Activated CD8-positive, alpha-beta T cell treated with anti-CD3 and anti-CD28 coated beads for 36 hours (primary cell): ENCODE data around the gene PROP1. TPM values are rescaled to one million over a fixed set of nuclear protein-coding genes. Genes with fewer than 3 reads are reported as not detected.

Source experiments
- ATAC-seq: fragments of 200-7000 bp; cut with Tn5 transposase; one replicate; pipeline ENCODE4 v1.10.0; 2021; ENCODE audit warnings: mild to moderate bottlenecking, moderate library complexity
- CTCF ChIA-PET: fragments of 350-600 bp; sonication (Branson Sonifier 250); formaldehyde crosslinking; loops from one replicate; lab custom pipeline; 2021; ENCODE audit warnings: antibody characterized with exemption; lab: Charles Lee
- POLR2A ChIA-PET: fragments of 350-600 bp; sonication (Branson Sonifier 250); formaldehyde crosslinking; loops from one replicate; lab custom pipeline; 2021; ENCODE audit warnings: antibody characterized with exemption; lab: Charles Lee
- DNase-seq: peaks from one replicate; pipeline ENCODE4 v3.0.0-alpha.2; 2020
- H3K27ac Mint-ChIP-seq: one replicate; pipeline ENCODE4 v1.8.0; 2021; ENCODE audit warnings: mild to moderate bottlenecking, mixed read lengths
- H3K27me3 Mint-ChIP-seq: one replicate; pipeline ENCODE4 v1.8.0; 2021; ENCODE audit warnings: mixed read lengths
- H3K36me3 Mint-ChIP-seq: one replicate; pipeline ENCODE4 v1.8.0; 2021; ENCODE audit warnings: low read depth, mixed read lengths
- H3K4me1 Mint-ChIP-seq: one replicate; pipeline ENCODE4 v1.8.0; 2021; ENCODE audit warnings: low read depth, mixed read lengths
- H3K4me3 Mint-ChIP-seq: one replicate; pipeline ENCODE4 v1.8.0; 2021; ENCODE audit warnings: mild to moderate bottlenecking, moderate library complexity, mixed read lengths
- H3K9me3 Mint-ChIP-seq: one replicate; pipeline ENCODE4 v1.8.0; 2021; ENCODE audit warnings: mixed read lengths
- CTCF ChIP-seq: fragments of 200-600 bp; IDR thresholded peaks from one replicate; pipeline ENCODE4 v1.8.0; 2022; ENCODE audit warnings: antibody characterized with exemption, mild to moderate bottlenecking
- intact Hi-C: fragments of 100-400 bp; cut with micrococcal nuclease; formaldehyde crosslinking; loops from one replicate; pipeline ENCODE4 v1.10.0; 2022
- total RNA-seq, 2 experiments: library from RNA; stranded (reverse); gene quantifications; one replicate each; pipeline ENCODE4 v1.2.3, GENCODE V29; 2021

PROP1 gene
- total RNA-seq, 2 experiments from 2014 or later: not detected

GRCh38 chr5:177997846-177998245 lies 1.8 kb upstream of the PROP1 start:
- intact Hi-C loops: no loop called here
- Mint-ChIP-seq H3K4me1 (no peaks in the 10 kb centered on the region), H3K27me3 (peaks cover 14% of the 10 kb centered on the region), H3K27ac (no peak overlapping the region), H3K36me3 (no peaks in the 10 kb centered on the region), H3K4me3 (no peak overlapping the region), H3K9me3 (no peaks in the 10 kb centered on the region)
- TF ChIP-seq CTCF: no peak
- CTCF ChIA-PET: no interaction called here
- ATAC-seq (no peak), DNase-seq (no peak)
- POLR2A ChIA-PET: no interaction called here

- CTCF ChIA-PET: no interaction called here
- intact Hi-C loops: no loop called here
- no peak for ATAC-seq
These were observed 1.3 kb upstream of the PROP1 start for GRCh38 chr5:177997319-177997670.

GRCh38 chr5:177996660-177997318 lies 747 bp upstream of the PROP1 start:
- CTCF ChIA-PET: no interaction called here

More at GRCh38 chr5:177997319-177997670, 1.3 kb upstream of the PROP1 start:
- Mint-ChIP-seq H3K4me1 (no peaks in the 10 kb centered on the region), H3K9me3 (no peaks in the 10 kb centered on the region), H3K27ac (no peak overlapping the region), H3K36me3 (no peaks in the 10 kb centered on the region), H3K4me3 (no peak overlapping the region), H3K27me3 (peaks cover 13% of the 10 kb centered on the region)
- peak; percentile 13 for DNase-seq
- POLR2A ChIA-PET: no interaction called here
- TF ChIP-seq CTCF: no peak

GRCh38 chr5:177994561-177995190 lies 1.4 kb downstream of the PROP1 start:
- Mint-ChIP-seq H3K4me1 (no peaks in the 10 kb centered on the region), H3K27ac (no peak overlapping the region), H3K27me3 (peaks cover 19% of the 10 kb centered on the region), H3K36me3 (no peaks in the 10 kb centered on the region), H3K4me3 (no peak overlapping the region), H3K9me3 (no peaks in the 10 kb centered on the region)
- intact Hi-C loops: no loop called here
- ATAC-seq (no peak), DNase-seq (no peak)
- POLR2A ChIA-PET: no interaction called here
- CTCF ChIA-PET: no interaction called here
- no peak for TF ChIP-seq CTCF

More at GRCh38 chr5:177996660-177997318, 747 bp upstream of the PROP1 start:
- Mint-ChIP-seq H3K4me3 (no peak overlapping the region), H3K27me3 (peaks cover 12% of the 10 kb centered on the region), H3K36me3 (no peaks in the 10 kb centered on the region), H3K4me1 (no peaks in the 10 kb centered on the region), H3K27ac (no peak overlapping the region), H3K9me3 (no peaks in the 10 kb centered on the region)
- no peak for DNase-seq
- ATAC-seq: no peak
- POLR2A ChIA-PET: no interaction called here
- intact Hi-C loops: no loop called here
- TF ChIP-seq CTCF: no peak

- Mint-ChIP-seq H3K9me3 (no peaks in the 10 kb centered on the region), H3K4me1 (no peaks in the 10 kb centered on the region), H3K27ac (no peak overlapping the region), H3K4me3 (no peak overlapping the region), H3K27me3 (peaks cover 19% of the 10 kb centered on the region), H3K36me3 (no peaks in the 10 kb centered on the region)
- ATAC-seq: no peak
- ChIA-PET CTCF (no interaction called here), POLR2A (no interaction called here)
- intact Hi-C loops: no loop called here
- TF ChIP-seq CTCF: no peak
- DNase-seq: no peak
These were observed 2.0 kb downstream of the PROP1 start for GRCh38 chr5:177994063-177994462.
